Ovary (tissue), 9 donors: Measurements from ENCODE around the gene GRIN2A. TPM values are rescaled to one million over a fixed set of nuclear protein-coding genes. Genes with fewer than 3 reads are reported as not detected.

ENCODE experiments used
- DNase-seq, 5 donors: peaks; one replicate each; pipeline ENCODE4 v3.0.0-alpha.2; 2019 to 2020
- H3K27ac ChIP-seq, 2 donors: fragments of 200-600 bp; one replicate each; pipeline versions ENCODE4 v1.5.1 to v1.8.0; 2019 to 2022
- H3K27me3 ChIP-seq: fragments of 200-600 bp; one replicate; pipeline ENCODE4 v1.8.0; 2022
- H3K36me3 ChIP-seq: fragments of 200-600 bp; sonication (generic); one replicate; pipeline ENCODE4 v1.5.1; 2019
- H3K4me1 ChIP-seq: one replicate; pipeline ENCODE4 v1.8.1; 2013; ENCODE audit warnings: mild to moderate bottlenecking, moderate library complexity; ENCODE audit not compliant: insufficient read depth
- H3K4me3 ChIP-seq: fragments of 200-600 bp; sonication (generic); one replicate; pipeline ENCODE4 v1.5.1; 2017
- H3K9me3 ChIP-seq, 2 donors: fragments of 200-600 bp in 1 of 2; sonication (generic) in 1 of 2; one replicate each; pipeline versions ENCODE4 v1.5.1 to v1.8.1; 2013 to 2019; ENCODE audit warnings: mild to moderate bottlenecking in 1 of 2, moderate library complexity in 1 of 2
- CTCF ChIP-seq, 3 donors: fragments of 450-650 bp in 2 of 3; fragments of 200-600 bp in 1 of 3; IDR thresholded peaks; one replicate each; pipeline versions ENCODE4 v1.5.1 to v1.8.0; 2016 to 2022; ENCODE audit warnings: antibody characterized with exemption in 3 of 3, mild to moderate bottlenecking in 1 of 3
- EP300 ChIP-seq: sonication (generic); formaldehyde crosslinking; IDR thresholded peaks from one replicate; pipeline ENCODE4 v1.6.1; 2017; ENCODE audit warnings: antibody characterized with exemption
- POLR2A ChIP-seq: fragments of 450-650 bp; IDR thresholded peaks from one replicate; pipeline ENCODE4 v1.6.1; 2017; ENCODE audit warnings: antibody characterized with exemption, mild to moderate bottlenecking, moderate library complexity
- WGBS, 3 donors: extraction: QIAGEN DNeasy Blood & Tissue Kit in 1 of 3; methylation state at CpG; one replicate each; pipeline versions ENCODE4 v1.1.5 to v1.1.7; 2013 to 2017; 5-methylcytosine and 5-hydroxymethylcytosine counted together
- intact Hi-C, 4 donors: fragments of 100-400 bp; cut with DNase I; formaldehyde crosslinking; loops; one replicate each; pipeline versions ENCODE4 v1.11.0 to v1.15.1; 2022 to 2023
- polyA plus RNA-seq, 2 donors: library from polyadenylated mRNA; stranded (reverse); fragments of 200-250 nt in 1 of 2; fragments of 350-450 nt in 1 of 2; fragmentation: Illumina TruSeq in 1 of 2; extraction: RNeasy Lipid Tissue Mini Kit (QIAGEN cat#74804) in 1 of 2; gene quantifications; one replicate each; pipeline ENCODE4 v1.2.3, GENCODE V29; 2013 to 2014
- total RNA-seq, 7 donors: library from RNA; depleted of rRNA in 2 of 7; stranded (reverse); fragments of >200 nt in 2 of 7; fragmentation: NEBNext Ultra II Directional in 3 of 7; extraction: Animal tissue kit (Norgen Biotek cat#: 25700) in 3 of 7; gene quantifications; one replicate each; pipeline versions ENCODE4 v1.1.0 to v1.2.4, GENCODE V29; 2016 to 2023
- donor health status: DM: no; HTN: no; CAD: no; lungs with moderate emphysema.
- donor health status: DM: no; HTN: no; CAD: no.
- donor health status: Bipolar disorder and iron deficiency.
- donor health status: DM: yes; HTN: yes; CAD: no.
- donor health status: DM: no; HTN: no; CAD: no.
- donor health status: DM: yes; HTN: yes; CAD: no.

The GRIN2A gene
- total and polyA plus RNA-seq, 9 donors, result 0.08 to 5.4 (median 0.57) TPM; not detected in 1

GRCh38 chr16:9908613-9909012, 273.6 kb downstream of the GRIN2A start:
- TF ChIP-seq EP300 (no peak), POLR2A (no peak), CTCF (IDR thresholded peaks at IDR 0.05) (no peak)
- peak; percentile 29 to 67 (median 51) for DNase-seq
- H3K9me3 ChIP-seq, result no peaks in the 10 kb centered on the region
- no peak overlapping the region for H3K4me3 ChIP-seq
- H3K27me3 ChIP-seq, result no peaks in the 10 kb centered on the region
- WGBS, 3 donors, result 23 to 26% (median 25%) methylated on average over 5 of the region's 5 CpGs
- H3K36me3 ChIP-seq, result no peaks in the 10 kb centered on the region
- H3K4me1 ChIP-seq, result peaks cover 7% of the 10 kb centered on the region
- H3K27ac ChIP-seq, result no peak overlapping the region
- intact Hi-C loops, result no loop called here

GRCh38 chr16:9907752-9908151, 274.5 kb downstream of the GRIN2A start:
- intact Hi-C loops, result no loop called here
- WGBS, 3 donors, result 68 to 72% (median 69%) methylated on average over 8 of the region's 8 CpGs
- Histone ChIP-seq H3K36me3 (no peaks in the 10 kb centered on the region), H3K4me1 (peaks cover 5% of the 10 kb centered on the region), H3K27me3 (no peaks in the 10 kb centered on the region), H3K9me3 (no peaks in the 10 kb centered on the region), H3K4me3 (no peak overlapping the region), H3K27ac (no peak overlapping the region)
- TF ChIP-seq POLR2A (no peak), CTCF (IDR thresholded peaks at IDR 0.05) (no peak), EP300 (no peak)
- no peak for DNase-seq

GRCh38 chr16:9906218-9906617, 276.0 kb downstream of the GRIN2A start:
- Histone ChIP-seq H3K27ac (no peak overlapping the region), H3K36me3 (no peaks in the 10 kb centered on the region), H3K4me1 (peaks cover 3% of the 10 kb centered on the region), H3K9me3 (no peaks in the 10 kb centered on the region), H3K4me3 (no peak overlapping the region), H3K27me3 (no peaks in the 10 kb centered on the region)
- 83 to 86% (median 85%) methylated on average over 3 of the region's 3 CpGs for WGBS, 3 donors
- intact Hi-C loops, result no loop called here
- DNase-seq, result no peak
- no peak for TF ChIP-seq POLR2A
- no peak for TF ChIP-seq EP300
- TF ChIP-seq CTCF (IDR thresholded peaks at IDR 0.05), result no peak

- TF ChIP-seq EP300 (no peak), CTCF (IDR thresholded peaks at IDR 0.05) (no peak), POLR2A (no peak)
- intact Hi-C loops, result no loop called here
- no peaks in the 10 kb centered on the region for H3K36me3 ChIP-seq
- H3K27ac ChIP-seq, result no peak overlapping the region
- no peaks in the 10 kb centered on the region for H3K27me3 ChIP-seq
- no peak for DNase-seq
- peaks cover 3% of the 10 kb centered on the region for H3K4me1 ChIP-seq
- WGBS, 3 donors, result 93% methylated on average over 2 of the region's 2 CpGs
- H3K9me3 ChIP-seq, result no peaks in the 10 kb centered on the region
- H3K4me3 ChIP-seq, result no peak overlapping the region
Observed at GRCh38 chr16:9904526-9904925, 277.7 kb downstream of the GRIN2A start.

GRCh38 chr16:9900576-9900975, 281.7 kb downstream of the GRIN2A start:
- H3K27me3 ChIP-seq, result no peaks in the 10 kb centered on the region
- no peak overlapping the region for H3K4me3 ChIP-seq
- no peak for DNase-seq
- WGBS, 3 donors, result 87 to 92% (median 90%) methylated on average over 4 of the region's 4 CpGs
- H3K9me3 ChIP-seq, result no peaks in the 10 kb centered on the region
- no peak overlapping the region for H3K27ac ChIP-seq
- no peak for TF ChIP-seq CTCF (IDR thresholded peaks at IDR 0.05)
- TF ChIP-seq POLR2A, result no peak
- no peak for TF ChIP-seq EP300
- H3K36me3 ChIP-seq, result no peaks in the 10 kb centered on the region
- H3K4me1 ChIP-seq, result no peaks in the 10 kb centered on the region
- intact Hi-C loops, result no loop called here
